Measurements from ENCODE around the gene PEX5L.

Gene PEX5L

DNA sequence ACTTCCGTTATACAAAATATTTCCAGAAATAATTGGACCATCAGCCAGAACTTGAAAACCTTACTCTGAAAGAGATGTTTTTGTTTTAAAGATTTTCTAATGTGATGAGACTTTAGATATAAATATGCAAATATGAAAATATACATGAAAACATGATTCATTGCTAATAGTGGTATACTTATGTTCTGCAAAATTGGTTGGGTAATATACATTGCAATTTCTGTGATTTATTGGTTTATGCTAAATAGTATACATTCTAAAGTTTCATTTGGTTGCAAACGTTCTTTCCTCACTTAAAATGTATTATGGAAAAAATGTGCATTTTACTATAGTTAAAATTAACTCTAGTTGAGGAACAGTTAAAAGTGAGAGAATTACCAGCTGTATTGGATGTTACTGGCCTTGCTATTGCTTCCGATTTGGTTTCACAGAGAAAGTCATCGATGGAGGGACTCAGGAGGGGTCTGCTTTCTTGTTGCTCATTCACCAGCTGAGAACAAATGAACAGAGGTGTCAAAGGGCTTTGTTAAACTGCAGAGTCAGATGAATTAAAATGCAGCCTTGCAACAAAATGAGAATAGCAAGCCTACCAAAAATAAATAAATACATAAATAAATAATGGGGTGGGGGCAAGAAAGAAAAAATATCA lies 149.3 kb downstream of the PEX5L start:
- DNase-seq = no peak

DNA sequence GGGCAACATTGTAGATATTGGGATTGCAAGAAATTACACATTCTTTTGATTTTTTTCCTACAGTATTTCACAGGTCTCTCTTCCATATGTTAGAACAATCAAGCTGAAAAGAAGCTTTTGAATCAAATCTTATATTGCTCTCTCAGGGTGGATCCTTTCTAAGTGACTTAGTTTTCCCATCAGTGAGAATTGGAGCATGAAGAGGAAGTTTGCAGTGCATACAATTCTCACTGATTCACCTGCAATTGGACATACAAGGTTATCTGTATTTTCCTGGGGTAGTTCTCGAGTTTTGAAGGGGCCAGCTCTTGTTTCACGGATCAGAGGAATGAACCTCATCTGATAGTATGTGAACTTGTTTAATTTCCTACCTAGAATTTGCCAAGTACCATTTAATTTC lies 150.8 kb downstream of the PEX5L start:
- DNase-seq = no peak

DNA sequence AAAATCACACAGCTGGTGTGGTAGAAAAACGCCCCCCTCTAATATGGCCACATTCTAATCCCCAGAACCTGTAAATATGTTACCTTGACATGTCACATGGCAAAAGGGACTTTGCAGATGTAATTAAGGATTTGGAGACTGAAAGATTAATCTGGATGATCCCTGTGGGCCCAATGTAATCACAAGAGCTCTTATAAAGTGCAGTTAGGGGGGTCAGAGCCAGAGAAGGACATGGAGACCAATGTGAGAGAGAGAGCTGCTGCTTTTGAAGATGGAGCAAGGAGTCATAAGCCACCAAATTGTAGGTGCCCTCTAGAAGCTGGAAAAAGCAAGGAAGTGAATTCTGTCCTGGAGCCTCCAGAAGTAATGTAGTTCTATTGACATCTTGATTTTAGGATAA lies 152.6 kb downstream of the PEX5L start:
- no peak for DNase-seq

DNA sequence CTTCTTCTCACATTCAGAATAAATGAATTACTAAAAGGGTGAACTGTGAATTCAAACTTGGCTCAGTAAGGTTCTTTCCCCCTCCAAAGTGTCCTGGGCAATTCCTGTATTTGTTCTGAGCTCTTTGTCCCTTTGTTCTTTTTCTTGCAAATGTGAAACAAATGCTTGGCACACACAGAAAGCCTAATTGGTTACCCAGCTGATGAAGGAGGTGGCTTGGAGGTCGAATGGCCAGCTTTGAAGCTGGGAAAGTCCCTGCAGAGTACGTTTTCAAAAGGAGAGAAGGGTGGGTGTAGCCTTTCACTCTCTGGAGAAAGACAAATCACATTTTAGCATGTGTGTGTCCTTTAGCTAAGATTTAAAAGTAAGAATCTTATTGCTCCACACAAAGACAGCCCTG lies 154.4 kb downstream of the PEX5L start:
- DNase-seq = no peak

DNA sequence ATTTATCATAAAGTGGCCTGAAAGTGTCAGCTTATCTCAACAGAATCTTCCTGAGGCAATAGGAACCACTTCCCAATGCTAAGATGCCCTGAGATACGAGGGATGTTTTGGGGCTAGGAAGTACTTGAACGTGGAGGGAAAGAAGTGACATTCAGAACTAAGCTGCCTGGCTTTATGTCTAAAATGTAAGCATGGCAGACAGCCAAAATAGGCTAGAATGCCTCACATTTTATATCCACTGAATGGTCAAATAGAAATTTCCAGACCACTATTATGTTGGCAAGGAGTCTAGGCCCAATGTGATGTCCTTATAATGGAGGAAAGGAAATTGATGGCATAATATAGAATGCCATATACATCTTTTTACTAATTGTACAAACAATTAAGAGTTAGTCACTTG lies 154.9 kb downstream of the PEX5L start:
- DNase-seq = no peak

DNA sequence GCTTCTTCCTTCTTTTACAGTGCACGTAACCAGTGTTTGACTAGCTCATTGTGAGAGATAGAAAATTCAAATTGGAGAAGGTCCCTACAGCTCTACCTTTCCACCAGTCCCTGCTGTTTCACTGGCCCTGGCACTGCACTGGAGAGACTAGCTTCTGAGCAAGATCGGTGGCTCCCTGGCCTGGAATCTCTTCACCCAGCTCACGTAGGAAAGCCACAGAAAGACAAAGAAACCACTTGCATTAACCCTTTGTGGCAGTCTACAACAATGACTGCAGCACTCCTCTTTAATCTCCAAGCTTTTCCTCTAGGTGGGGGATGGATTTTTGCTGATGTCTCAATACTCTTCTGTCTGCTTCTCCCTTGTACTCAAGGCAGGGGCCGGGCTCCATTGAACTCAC lies 155.9 kb downstream of the PEX5L start:
- DNase-seq = no peak

DNA sequence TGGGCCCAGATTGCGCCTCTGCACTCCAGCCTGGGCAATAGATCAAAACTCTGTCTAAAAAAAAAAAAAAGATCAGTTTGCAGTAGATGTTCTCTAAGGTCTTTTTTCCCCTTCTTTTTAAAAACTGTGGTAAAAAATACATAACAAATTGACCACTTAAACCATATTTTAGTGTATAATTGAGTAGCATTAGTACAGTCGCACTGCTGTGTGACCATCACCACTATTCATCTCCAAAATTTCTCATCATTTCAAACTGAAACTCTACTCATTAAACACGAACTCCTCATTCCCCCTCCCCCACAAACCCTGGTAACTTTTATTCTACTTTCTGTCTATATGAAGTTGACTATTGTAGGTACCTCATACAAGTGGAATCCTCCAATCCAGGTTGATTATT lies 160.3 kb downstream of the PEX5L start:
- DNase-seq = no peak

DNA sequence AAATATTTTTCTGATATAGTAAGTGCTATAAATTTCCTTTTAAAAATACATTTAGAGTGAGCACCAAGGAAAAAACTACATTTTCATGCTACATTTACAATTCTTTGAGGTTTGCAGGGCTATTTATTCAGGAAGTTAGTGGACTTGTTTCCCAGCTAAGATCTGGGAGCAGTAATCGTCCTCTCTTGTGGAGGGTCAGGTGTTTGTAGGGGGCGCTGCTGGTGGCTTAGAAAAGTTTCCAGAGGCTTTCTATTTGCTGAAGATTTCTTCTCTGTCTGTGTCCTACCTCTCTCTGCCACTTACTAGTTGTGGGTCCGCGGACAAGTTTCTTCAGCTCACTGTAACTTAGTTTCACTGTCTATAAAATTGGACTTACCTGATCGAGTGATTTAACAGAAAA lies 163.9 kb downstream of the PEX5L start:
- DNase-seq = no peak

DNA sequence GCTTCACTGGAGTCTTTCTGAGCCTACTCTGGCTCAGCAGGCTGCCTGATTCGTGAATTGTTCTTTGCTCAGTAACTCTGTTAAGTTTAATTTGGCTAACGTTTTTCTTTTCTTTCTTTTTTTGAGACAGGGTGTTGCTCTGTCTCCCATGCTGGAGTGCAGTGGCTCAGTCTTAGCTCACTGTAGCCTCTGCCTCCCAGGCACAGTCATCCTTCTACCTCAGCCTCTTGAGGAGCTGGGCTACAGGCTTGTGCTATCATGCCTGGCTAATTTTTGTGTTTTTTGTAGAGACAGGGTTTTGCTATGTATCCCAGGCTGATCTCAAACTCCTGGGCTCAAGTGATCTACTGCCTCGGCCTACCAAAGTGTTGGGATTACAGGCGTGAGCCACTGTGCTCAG lies 165.0 kb downstream of the PEX5L start:
- DNase-seq = no peak

DNA sequence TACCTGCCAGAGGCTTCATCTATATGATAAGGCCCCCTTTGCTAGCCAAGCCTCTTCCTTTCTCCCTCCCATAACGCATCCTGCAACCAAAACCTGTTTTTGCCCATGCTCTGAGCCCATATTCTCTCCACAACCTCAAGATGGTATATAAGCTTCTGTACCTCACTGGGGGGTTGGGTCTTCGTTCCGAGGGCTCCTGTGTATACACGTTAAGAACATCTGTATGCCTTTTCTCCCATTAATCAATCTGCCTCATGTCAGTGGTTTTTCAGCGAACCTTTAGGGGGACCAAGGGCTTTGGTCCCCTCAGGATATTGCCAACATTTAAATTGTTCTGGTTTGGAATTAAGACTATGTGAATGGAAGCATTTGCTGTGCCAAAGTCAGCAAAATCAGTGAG lies 168.0 kb downstream of the PEX5L start:
- DNase-seq = no peak

DNA sequence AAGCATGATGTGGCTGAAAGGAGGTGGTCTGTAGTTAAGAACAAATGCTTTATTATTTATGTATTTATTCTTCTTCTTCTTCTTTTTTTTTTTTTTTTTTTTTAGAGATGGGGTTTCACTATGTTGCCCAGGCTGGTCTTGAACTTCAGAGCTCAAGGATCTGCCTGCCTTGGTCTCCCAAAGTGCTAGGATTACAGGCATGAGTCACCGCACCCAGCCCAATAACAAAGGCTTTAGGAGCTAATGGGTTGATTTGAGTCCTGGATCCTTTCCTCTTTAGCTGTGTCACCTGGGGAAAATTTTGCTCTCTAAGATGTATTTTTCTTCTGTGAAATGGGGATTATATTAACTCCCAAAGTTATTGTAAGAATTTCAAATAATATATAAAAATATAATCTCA lies 168.8 kb downstream of the PEX5L start:
- no peak for DNase-seq

DNA sequence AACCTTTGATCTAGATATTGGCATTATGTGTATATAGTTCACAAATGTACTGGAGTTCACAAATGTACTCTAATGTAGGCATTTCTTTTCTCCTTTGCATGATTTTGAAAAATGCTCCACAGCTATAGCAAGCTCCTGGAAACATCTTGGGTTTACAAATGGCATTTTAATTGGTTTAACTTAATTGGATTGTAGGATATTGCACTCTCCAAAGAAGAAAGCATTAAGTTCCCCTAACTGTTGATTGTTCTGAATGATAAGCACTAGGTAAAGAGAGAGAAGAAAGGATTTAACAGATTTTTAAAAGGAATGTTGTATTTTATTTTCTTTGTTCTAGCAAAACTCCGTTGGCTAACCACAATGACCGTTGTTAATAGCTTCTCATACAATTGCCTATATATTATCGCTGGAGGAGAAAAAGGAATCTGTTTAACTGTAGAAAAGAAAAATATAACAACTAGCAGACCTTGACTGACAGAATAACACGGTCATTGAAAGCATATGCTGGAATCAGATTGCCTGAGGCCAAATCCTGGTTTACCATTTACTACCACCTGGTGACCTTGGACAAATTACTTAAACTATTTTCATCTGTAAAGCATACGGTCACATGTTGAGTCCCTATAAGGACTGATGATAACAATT lies 170.8 kb downstream of the PEX5L start:
- DNase-seq = no peak

DNA sequence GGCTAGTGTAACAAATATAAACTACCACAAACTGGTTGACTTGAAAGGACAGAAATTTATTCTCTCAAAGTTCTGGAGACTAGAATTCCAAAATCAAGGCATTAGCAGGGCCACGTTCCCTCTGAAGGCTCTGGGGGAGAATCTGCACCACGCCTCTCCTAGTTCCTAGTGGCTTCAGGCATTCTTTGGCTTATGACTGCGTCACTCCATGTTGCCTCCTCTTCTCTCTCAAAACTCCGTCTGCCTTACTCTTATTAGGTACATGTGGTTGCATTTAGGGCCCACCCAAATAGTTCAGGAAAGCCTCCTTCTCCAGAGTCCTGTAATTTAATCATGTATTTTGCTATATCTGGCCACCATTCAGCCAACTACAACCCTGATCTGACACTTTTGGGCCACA lies 174.8 kb downstream of the PEX5L start:
- DNase-seq = no peak

DNA sequence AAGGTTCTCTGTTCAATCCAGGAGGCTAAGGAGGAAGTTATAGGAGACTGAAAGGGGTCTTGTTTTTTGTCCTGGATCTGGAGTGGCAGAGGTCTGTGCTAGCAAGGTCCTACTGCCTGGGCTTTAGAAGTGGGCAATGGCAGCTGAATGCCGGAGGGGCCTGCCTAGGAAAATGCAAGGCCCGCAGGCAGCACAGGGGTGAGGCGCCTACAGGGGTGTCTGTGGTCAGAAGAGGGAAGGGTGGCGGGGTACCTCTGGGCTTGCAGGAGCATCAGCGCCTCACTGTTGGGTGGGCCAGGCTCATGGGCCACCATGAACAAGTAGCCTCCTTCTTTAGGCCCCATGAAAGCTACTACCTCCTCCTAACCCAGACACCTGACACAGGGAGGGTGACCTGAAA lies 175.4 kb downstream of the PEX5L start:
- no peak for DNase-seq

DNA sequence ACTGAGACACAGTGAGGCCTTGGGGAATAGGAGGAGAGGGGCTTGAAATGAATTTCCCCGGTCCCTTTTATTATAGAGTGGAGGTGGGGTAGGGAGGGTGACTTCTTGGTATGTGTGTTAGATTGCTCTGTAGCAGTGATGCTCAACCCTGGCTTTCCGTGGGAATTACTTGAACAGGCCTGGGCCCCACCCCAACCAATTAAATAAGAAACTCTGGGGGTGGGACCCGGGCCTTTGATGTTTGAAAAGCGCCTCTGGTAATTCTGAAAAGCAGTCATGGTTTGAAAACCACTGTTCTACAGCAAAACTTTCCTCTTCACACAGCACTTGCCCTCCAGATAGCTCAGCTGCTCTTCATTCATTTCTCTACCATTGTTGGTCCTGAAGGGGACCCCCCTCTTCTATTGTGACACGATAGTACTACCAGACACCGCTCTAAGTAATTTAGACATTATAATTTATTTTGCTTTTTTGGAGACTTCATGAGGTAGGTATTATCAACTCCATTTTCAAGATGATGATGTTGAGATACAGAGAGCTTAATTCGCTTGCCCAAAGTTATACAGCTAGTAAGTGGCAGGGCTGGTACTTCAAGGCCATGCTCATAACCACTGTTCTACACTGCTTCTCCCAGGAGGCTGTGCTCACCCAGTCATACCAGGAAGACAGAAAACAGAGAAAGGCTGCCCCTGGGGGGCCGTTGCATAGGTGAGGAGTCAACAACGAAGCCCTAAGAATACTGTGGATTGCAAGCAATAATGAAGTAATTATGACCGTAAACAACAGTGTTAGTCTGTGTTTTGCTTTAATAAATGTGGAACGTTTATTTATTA lies 176.2 kb downstream of the PEX5L start:
- no peak for DNase-seq

DNA sequence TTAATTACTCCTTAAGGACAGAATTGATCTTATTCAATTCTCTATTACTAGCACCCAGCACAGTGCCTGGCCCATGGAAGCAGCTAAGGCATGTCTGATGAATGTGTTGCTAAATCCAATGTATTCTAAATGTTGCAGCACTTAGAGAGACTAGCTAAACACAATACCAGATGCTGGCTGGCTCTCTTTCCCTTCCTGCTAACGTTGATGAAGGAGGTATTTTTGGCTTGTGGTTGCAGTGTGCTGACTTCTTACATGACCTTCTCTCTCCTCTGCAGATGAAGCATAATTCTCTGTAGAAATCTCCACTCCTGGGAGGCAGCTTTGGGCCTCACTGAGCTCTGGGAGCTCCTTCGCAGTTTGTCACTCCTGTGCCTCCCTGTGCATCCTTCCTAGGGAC lies 183.6 kb downstream of the PEX5L start:
- no peak for DNase-seq

DNA sequence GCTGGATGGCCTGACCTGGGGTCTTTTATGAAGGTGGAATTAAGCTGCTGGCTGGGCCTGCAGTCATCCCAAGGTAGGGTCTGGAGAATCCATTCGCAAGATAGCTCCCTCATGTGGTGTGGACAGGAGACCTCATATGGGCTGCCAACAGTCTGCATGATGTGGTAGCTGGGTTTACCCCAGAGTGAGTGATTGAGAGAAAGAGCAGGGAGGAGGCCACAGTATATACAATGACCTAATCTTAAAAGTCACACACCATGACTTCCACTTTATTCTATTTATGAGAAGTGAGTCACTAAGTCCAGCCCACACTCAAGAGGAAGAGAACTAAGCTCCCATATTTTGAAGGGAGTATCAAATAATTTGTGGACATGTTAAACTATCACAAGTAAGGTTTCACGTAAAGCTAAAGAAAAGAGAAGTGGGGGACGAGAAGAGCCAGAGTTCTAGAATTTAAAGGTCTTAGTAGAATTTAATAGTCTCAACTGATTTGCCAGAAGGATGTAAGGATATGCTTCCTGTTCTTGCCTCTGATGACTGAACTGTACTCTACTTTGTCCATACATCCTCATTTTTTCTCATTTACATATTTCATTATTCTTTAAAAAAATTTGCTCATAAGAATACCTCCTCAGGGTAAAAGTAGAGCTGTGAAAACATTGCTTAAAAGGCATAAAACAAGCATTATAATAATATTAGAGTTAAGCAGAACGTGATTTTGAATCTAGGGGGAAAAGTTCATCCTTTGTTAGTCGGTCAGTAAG lies 184.4 kb downstream of the PEX5L start:
- DNase-seq = peak; percentile 5

DNA sequence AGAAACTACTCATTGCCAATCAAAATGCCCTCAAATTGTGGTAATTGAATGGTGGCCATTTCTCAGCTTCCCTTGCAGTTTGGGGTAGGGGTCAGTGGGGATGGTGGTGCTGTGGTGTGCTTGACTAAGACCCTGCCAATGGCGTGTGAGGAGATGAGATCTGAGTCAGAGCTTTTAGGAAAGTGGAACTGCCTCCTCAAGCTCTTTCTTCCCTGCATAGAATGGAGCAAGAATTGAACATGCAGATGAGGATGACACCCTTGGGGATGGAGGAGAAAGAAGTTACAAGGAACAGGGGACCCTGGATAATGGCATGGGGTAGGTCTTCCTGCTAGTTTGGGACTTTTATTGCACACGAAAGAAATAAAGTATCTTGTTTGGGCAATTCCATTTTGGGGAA lies 188.0 kb downstream of the PEX5L start:
- DNase-seq = no peak

DNA sequence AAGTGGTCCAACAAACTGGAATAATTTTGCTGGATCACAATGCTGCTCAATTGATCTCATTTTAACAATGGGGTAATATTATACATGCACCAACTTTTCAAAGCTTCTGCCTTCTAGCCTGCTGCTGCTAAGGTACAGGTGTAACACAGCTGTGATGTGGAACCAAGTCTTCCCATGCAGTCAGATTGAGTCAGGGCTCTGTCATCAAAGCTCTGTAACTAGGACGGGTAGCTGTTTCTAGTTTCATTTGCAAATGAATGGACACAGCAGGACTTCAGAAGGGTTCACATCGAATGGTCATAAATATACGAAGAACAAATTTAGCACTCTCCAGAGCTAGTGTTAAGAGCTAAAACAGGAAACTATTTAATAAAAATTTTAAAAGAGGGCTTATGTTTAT lies 194.7 kb downstream of the PEX5L start:
- no peak for DNase-seq

DNA sequence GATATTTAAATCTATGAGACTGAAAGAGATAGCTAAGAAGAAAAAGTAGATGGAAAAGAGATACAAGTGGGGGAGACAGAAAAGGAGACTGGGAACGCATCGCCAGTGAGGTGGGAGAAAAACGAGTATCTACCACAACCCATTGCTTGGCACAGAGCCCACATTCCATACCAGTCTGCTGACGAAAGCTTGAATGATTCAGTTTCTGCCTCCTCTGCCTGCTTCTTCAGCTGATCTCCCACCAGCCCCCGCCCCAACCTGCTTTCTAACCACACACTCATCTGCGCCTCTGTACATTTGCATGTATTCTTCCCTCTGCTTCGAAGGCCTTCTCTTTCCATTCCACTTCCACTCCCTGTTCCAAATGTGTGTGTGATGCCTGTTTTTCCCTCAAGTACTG lies 195.8 kb downstream of the PEX5L start:
- no peak for DNase-seq

DNA sequence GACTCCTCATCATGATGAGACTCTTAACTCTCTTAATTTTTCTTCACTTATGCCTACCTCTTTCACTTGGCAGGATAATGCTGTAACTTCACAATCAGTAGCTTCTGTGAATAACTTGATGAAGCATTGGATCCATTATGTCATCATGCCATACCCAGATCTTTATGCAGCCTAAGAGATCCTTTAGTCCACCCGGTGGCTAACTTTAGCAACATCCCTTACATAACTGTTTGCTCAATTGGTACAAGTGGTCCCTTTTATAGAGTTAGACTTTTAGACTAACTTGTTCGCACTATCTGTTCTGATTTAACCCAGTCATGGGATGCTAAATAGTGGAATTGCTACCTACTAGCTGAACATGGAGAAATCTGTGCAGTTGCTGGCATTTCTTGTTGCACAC lies 199.4 kb downstream of the PEX5L start:
- peak; percentile 6 for DNase-seq

DNA sequence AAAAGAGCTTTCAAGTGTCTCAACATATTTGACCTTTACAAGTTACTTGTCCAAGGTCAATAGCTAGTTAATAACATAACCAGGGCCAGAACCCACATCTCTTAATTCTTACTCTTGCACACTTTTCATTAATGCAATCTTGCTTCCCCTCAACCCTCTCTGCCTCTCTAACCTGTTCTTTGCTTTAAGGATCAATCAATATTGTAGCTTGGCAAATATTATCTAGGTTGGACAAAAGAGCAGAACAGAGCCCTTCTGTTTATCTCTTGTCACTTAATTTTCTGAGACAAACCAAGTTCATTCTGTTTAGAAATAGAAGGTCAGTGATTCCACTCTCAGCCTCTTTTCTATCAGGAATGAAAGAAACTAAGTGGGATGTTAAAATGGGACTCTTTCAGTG lies 203.4 kb downstream of the PEX5L start:
- DNase-seq = no peak

DNA sequence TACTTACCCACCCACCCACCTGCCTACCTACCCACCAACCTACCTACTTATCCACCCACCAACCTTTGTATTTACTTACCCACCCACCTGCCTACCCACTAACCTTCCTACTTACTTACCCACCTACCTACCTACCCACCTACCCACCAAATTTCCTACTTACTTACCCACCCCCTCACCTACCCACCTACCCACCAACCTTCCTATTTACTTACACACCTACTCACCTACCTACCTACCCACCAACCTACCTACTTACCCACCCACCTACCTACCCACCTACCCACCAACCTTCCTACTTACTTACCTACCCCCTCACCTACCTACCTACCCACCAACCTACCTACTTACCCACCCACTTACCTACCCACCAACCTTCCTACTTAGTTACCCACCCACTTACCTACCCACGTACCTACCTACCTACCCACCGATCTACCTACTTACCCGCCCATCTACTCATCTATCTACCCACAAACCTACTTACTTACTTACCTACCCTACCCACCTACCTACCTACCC lies 204.3 kb downstream of the PEX5L start:
- no peak for DNase-seq

Measured in hematopoietic multipotent progenitor cell treated with erythropoietin and hydrocortisone succinate and interleukin-3 and kit ligand, for 6 days (in vitro differentiated cells).